ENCODE results near the gene CD200R1L. TPM values are rescaled to one million over a fixed set of nuclear protein-coding genes. Genes with fewer than 3 reads are reported as not detected.

CD200R1L gene
- total and polyA plus RNA-seq, 12 donors: not detected

DNA sequence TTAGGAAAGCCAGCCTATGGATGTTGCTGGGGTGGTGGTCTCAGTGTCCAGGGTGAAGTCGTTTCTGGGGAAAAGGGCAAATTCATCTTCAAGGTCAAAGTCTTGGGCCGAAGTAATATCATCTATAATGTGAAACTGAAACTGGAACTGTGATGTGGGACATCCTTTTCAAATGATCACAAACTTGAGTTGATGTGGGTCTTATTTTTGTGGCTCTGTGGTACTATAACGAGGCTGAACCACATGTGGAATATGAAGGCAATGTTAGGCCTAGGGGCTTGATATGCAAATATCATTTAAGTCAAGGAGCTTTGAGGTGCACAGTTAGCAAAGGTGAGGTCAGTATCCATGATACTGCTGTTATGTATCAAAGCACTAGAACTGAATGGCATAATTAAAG is 1.5 kb upstream of the CD200R1L start:
- no peak overlapping the region for H3K27ac ChIP-seq
- H3K36me3 ChIP-seq (replicated peaks in 1 of 2): no peaks in the 10 kb centered on the region
- no peak for DNase-seq
- no peak for TF ChIP-seq POLR2A (IDR thresholded peaks at IDR 0.05)
- TF ChIP-seq, protein P1, sequence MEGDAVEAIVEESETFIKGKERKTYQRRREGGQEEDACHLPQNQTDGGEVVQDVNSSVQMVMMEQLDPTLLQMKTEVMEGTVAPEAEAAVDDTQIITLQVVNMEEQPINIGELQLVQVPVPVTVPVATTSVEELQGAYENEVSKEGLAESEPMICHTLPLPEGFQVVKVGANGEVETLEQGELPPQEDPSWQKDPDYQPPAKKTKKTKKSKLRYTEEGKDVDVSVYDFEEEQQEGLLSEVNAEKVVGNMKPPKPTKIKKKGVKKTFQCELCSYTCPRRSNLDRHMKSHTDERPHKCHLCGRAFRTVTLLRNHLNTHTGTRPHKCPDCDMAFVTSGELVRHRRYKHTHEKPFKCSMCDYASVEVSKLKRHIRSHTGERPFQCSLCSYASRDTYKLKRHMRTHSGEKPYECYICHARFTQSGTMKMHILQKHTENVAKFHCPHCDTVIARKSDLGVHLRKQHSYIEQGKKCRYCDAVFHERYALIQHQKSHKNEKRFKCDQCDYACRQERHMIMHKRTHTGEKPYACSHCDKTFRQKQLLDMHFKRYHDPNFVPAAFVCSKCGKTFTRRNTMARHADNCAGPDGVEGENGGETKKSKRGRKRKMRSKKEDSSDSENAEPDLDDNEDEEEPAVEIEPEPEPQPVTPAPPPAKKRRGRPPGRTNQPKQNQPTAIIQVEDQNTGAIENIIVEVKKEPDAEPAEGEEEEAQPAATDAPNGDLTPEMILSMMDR (IDR thresholded peaks at IDR 0.05): no peak
- WGBS, 4 donors: 30 to 44% (median 31%) methylated on average over 3 of the region's 3 CpGs
- H3K27me3 ChIP-seq: no peaks in the 10 kb centered on the region
- H3K9me3 ChIP-seq (replicated peaks in 1 of 3): no peaks in the 10 kb centered on the region
- intact Hi-C loops (cut with DNase I): no loop called here
- no peak overlapping the region for H3K4me3 ChIP-seq
- H3K4me1 ChIP-seq (replicated peaks in 1 of 2): no peaks in the 10 kb centered on the region

DNA sequence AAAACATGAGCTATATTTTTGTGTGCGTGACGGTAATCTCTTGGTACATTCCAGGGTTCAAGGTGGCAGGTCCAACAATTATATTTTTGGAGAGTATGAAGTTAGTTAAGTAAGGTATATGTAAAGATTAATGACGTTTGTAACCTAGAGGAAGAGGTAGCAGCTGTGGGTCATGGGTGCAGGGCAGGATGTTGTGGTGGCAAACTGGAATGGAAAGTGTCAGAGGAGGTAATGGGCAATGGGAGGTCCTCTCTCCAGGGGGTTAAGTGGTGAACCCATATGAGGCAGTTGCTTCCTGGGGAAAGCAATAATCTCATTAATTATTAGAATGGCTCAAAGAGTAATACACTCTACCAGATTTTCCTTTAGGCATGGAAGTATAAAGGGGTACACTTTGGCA is 1.0 kb upstream of the CD200R1L start:
- no peaks in the 10 kb centered on the region for H3K27me3 ChIP-seq
- 69 to 79% (median 72%) methylated on average over 3 of the region's 3 CpGs for whole genome bisulfite sequencing, 4 donors
- intact Hi-C loops (cut with DNase I): no loop called here

DNA sequence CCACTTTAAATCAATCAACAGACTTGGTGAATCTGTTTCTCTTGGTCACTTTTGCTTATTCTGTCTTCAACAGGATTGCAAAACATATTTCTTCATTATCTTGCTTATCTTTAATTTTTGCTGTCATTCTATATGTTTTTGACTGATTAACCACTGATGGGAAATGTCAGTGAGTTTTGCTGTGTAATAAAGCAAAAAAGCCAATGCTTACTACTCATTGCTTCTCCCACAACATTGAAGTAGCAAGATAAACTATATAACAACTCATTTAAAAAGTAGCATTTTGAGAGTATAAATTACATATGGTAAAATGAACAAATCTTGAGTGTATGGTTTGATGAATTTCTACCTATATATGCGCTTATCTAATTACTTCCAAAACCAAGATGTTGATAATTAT is 892 bp downstream of the CD200R1L start:
- H3K9me3 ChIP-seq (replicated peaks in 1 of 3): no peaks in the 10 kb centered on the region
- no peak overlapping the region for H3K27ac ChIP-seq
- no peaks in the 10 kb centered on the region for H3K27me3 ChIP-seq
- H3K4me3 ChIP-seq: no peak overlapping the region
- no peaks in the 10 kb centered on the region for H3K36me3 ChIP-seq (replicated peaks in 1 of 2)
- intact Hi-C loops (cut with DNase I): no loop called here
- 61 to 90% (median 72%) methylated on average over 1 of the region's 1 CpG for WGBS, 4 donors
- no peaks in the 10 kb centered on the region for H3K4me1 ChIP-seq (replicated peaks in 1 of 2)
- no peak for DNase-seq
- TF ChIP-seq POLR2A (IDR thresholded peaks at IDR 0.05): no peak
- TF ChIP-seq, protein P1 (IDR thresholded peaks at IDR 0.05): no peak

More for the DNA sequence above, 1.0 kb upstream of the CD200R1L start:
- no peak for DNase-seq
- Histone ChIP-seq H3K4me1 (replicated peaks in 1 of 2) (no peaks in the 10 kb centered on the region), H3K27ac (no peak overlapping the region), H3K36me3 (replicated peaks in 1 of 2) (no peaks in the 10 kb centered on the region), H3K9me3 (replicated peaks in 1 of 3) (no peaks in the 10 kb centered on the region), H3K4me3 (no peak overlapping the region)
- TF ChIP-seq POLR2A (IDR thresholded peaks at IDR 0.05): no peak
- TF ChIP-seq, protein P1 (IDR thresholded peaks at IDR 0.05): no peak

DNA sequence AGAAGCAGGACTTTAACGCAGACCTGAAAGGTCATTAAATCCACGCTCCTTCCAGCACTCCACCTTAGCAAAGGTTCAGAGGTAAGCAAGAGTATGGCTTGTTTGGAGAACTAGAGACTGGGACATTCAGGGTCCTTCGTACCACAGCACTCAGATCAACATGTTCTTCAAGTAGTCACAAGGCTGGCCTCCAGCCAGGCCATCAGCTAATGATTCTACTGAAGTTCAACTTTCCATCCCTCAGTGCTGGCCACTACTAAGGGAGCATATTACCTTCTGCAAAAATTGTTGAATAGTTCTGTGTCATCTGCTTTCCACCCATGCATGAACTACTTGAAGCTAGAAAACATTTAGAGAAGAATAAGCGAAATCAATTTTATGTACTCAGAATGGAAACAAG is 17.6 kb downstream of the CD200R1L start:
- H3K27me3 ChIP-seq: no peaks in the 10 kb centered on the region
- no peaks in the 10 kb centered on the region for H3K9me3 ChIP-seq (replicated peaks in 1 of 3)
- DNase-seq: no peak
- TF ChIP-seq POLR2A (IDR thresholded peaks at IDR 0.05): no peak
- TF ChIP-seq, protein P1 (IDR thresholded peaks at IDR 0.05): no peak
- intact Hi-C loops (cut with DNase I): no loop called here
- 74 to 91% (median 83%) methylated on average over 4 of the region's 4 CpGs for WGBS, 4 donors
- H3K27ac ChIP-seq: no peak overlapping the region
- no peak overlapping the region for H3K4me3 ChIP-seq
- H3K36me3 ChIP-seq (replicated peaks in 1 of 2): no peaks in the 10 kb centered on the region
- H3K4me1 ChIP-seq (replicated peaks in 1 of 2): no peaks in the 10 kb centered on the region
